Activated CD4-positive, alpha-beta T cell treated with anti-CD3 and anti-CD28 coated beads for 1 hour (primary cell): ENCODE results near the gene GRK5.

ENCODE experiments used
- DNase-seq: peaks from one replicate; pipeline ENCODE4 v3.0.0-alpha.2; 2020

GRK5 gene

GRCh38 chr10:119367841-119368549, 160.6 kb downstream of the GRK5 start:
- DNase-seq = no peak

GRCh38 chr10:119368581-119368980, 161.2 kb downstream of the GRK5 start:
- DNase-seq = no peak

GRCh38 chr10:119368991-119369869, 161.9 kb downstream of the GRK5 start:
- no peak for DNase-seq

GRCh38 chr10:119370111-119370741, 162.9 kb downstream of the GRK5 start:
- no peak for DNase-seq

GRCh38 chr10:119370972-119371703, 163.8 kb downstream of the GRK5 start:
- no peak for DNase-seq

GRCh38 chr10:119371704-119372663, 164.6 kb downstream of the GRK5 start:
- DNase-seq = no peak

- no peak for DNase-seq
Observed at GRCh38 chr10:119373294-119374102, 166.1 kb downstream of the GRK5 start.

- DNase-seq = no peak
Observed at GRCh38 chr10:119374236-119374635, 166.9 kb downstream of the GRK5 start.

- no peak for DNase-seq
Observed at GRCh38 chr10:119375574-119376272, 168.4 kb downstream of the GRK5 start.

- no peak for DNase-seq
Observed at GRCh38 chr10:119377451-119377957, 170.1 kb downstream of the GRK5 start.

- DNase-seq = no peak
Observed at GRCh38 chr10:119377958-119378736, 170.8 kb downstream of the GRK5 start.

GRCh38 chr10:119378737-119379067, 171.3 kb downstream of the GRK5 start:
- no peak for DNase-seq

GRCh38 chr10:119379466-119380071, 172.2 kb downstream of the GRK5 start:
- DNase-seq = no peak

- DNase-seq = no peak
Observed at GRCh38 chr10:119383174-119383856, 175.9 kb downstream of the GRK5 start.

GRCh38 chr10:119384127-119384526, 176.8 kb downstream of the GRK5 start:
- no peak for DNase-seq

- DNase-seq = no peak
Observed at GRCh38 chr10:119386666-119387065, 179.3 kb downstream of the GRK5 start.

GRCh38 chr10:119388849-119389345, 181.5 kb downstream of the GRK5 start:
- DNase-seq = no peak
